Umbilical cord (tissue), 2 donors: ENCODE results near the gene PYGL. TPM values are rescaled to one million over a fixed set of nuclear protein-coding genes. Genes with fewer than 3 reads are reported as not detected.
"Not testable (repeated sequence)": the region's sequence is repeated elsewhere in the genome, so short reads cannot be mapped to it uniquely, and the experiment has no call there.

ENCODE experiments used
- DNase-seq: peaks from one replicate; pipeline ENCODE4 v3.0.0-alpha.2; 2015; ENCODE audit warnings: low spot score
- total RNA-seq: library from RNA; depleted of rRNA; stranded (reverse); fragments of >200 nt; gene quantifications from one replicate; pipeline ENCODE4 v1.2.3, GENCODE V29; 2014; ENCODE audit warnings: low replicate concordance; ENCODE audit not compliant: insufficient read depth

PYGL gene
- 51.0 TPM for total RNA-seq

- DNase-seq, result peak; percentile 81
These were observed at the start of gene PYGL for GRCh38 chr14:50943943-50944646. Gene PYGL (minus strand): TSS chr14:50944483. CDS start chr14:50944403, 80 bp downstream.

GRCh38 chr14:50985859-50986331, 41.6 kb upstream of the PYGL start:
- DNase-seq, result no peak

GRCh38 chr14:50985124-50985858, 41.0 kb upstream of the PYGL start:
- no peak for DNase-seq

DNA sequence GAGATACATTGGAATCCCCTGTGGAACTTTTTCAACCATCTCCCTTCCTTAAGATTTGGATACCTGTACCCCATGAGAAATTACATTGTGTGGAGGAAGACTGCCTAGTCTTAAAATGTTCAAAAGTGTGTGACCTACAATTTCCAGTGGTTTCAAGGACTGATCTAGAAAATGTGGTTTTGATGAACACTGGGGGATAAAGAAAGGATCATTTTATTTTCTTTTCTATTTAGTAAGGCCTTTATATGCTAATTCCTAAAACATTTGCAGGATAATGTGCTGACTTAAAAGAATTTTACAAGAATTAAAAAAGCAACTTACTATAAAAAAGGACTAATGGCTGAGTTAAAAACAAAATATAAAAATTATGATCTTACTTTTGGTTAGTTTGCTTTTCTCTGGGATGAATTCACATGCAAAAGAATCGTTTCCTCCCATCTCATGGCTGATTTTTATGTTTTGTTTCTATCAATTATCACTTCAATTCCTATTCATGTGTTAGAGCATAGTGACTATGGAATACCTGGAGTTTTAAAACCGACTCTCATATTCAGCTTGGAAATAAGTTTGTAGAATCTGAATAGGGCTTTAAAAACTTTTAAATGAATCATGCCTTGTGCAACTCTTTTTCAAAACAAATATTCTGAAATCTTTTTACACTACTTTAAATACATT, 39.9 kb upstream of the PYGL start:
- DNase-seq, result no peak

DNA sequence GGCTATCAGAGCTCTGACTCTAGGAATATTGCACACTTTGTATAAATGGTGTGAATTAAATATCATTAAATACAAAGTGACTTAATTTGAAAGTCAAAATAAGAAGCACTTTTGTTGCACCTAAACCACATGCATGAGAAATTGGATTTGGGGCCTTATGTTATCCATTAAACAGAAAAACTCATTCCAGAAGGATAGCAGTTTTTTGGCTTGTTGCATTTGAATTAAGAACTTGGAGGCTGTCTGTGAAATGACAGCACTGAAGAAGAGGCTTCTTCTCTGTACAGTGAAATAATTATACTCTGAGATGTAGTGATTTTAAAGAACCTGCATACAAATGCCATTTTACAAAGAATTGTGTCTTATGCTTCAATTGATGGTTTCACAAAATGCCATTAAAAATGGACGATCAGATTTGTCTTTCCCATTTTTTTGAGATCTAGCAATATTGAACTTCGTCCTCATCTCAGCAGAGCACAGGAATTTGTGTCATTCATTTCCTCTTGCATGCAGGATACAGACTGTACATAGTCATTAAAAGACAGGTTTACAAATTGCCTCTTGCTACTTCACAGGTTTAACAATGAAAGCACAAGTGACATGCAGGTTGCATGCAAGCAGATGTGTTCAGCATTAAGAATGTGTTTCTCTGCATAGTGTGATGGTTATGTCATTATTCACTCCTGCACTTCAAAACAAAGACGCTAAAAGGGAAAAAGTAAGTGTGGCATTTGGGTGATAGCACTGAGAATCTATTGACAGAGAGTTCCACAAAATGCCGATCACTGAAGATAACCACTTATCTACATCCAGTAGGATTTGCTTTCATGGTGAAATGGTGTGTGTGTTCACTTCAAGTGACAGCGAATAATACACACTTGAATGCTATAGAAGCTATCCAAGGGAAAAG, 35.9 kb upstream of the PYGL start:
- DNase-seq, result no peak

DNA sequence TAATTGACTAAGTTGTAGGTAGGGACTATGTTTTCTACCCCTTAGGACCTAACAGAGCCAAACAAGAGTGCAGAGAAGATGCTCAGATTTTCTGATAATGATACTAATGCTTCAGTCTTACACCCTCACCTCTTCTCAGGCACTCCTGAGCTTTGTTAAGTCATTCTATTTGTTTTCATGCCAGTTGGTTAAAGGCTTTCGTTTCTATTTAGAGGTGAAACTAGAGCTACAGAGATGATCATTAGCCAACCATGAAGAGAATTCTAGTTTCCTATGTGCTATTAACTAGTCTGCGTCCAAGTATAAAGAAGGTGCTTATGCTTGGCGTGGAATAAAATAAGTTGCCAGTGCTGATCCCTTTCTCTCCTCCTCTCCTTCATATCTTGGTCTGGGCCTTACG, 34.6 kb upstream of the PYGL start:
- no peak for DNase-seq

DNA sequence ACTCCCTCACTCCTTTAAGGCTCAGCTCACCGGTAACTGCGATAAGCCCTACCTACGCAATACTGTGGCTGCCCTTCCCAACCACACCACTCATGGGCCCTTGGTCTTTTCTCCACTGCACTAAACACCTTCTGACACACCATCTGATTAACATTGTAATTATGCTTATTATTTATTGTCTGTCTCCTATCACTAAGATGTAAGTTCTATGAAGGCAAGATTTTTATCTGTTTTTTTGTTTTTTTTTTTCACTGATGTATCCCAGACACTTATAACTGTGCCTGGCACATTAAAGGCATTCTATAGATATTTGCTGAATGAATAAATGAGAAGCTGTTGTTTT, 34.2 kb upstream of the PYGL start:
- DNase-seq, result peak; percentile 27

DNA sequence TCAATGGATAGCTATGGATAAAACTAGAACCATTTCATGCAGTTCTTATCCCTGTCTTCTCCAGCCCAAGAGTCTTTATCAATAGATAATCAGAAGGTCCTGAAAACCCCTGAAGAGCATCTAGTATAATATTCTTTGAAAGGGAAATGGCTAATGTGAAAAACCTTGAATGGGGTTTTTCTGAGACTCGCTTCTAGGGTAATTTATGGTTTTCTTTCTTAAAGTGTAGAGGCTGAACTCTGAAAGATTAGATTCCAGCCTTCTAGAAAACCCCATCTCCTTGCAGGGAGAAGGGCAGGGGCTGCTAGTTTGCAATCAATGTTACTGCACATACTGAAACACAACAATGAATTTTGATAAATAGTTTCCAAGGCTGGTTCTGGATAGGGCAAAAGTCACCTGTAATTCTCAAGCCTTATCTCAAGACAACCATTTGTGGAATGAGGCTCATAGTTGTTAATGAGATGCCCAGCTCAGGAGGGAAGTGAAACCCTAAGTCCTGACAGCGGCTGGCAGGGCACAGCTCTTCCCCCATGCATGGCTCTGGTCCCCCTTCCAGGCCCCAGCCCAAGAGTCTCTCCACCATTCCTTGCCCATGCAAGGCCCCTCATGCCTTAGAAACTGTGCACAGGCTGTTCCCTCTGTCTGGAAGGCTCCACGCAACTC, 33.7 kb upstream of the PYGL start:
- DNase-seq, result no peak

DNA sequence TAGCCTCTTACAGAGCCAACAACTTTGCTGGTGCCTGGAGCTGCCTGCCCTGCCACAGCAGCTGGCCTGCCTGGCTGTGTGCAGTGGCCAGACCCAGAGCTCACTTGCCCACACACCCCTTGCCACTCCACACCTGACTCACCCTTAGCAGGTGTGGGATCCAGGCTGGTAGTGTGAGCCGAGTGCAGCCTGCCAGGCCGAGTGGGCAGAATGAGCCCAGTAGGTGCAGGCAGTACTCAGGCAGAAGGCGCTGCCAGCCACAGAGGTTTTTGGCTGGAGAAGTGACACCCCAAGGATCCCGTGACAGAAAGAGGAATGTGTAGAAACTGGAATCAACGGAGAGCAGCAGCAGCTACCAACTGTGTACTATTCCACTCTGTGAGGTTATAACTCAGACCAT, 29.8 kb upstream of the PYGL start:
- DNase-seq, result no peak

DNA sequence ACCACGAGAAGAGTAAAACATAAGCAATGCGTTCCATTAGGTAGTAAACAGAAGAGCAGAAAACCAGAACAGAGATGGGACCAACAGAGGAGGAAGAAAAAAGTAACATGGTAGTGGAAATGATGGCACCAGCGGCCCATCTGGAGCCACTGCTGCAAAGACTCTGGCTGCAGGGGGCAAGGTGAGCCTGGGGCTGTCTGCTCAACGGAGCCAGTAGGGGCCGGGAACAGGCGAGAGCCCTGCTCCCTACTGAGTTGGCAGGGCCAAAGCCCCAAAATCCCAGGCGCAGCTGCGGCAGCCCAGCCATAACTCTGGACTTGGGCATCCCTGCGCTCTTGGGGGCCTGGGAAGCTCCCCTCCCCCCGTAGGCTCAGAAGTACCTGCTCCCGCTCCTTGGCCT, 28.5 kb upstream of the PYGL start:
- no peak for DNase-seq

DNA sequence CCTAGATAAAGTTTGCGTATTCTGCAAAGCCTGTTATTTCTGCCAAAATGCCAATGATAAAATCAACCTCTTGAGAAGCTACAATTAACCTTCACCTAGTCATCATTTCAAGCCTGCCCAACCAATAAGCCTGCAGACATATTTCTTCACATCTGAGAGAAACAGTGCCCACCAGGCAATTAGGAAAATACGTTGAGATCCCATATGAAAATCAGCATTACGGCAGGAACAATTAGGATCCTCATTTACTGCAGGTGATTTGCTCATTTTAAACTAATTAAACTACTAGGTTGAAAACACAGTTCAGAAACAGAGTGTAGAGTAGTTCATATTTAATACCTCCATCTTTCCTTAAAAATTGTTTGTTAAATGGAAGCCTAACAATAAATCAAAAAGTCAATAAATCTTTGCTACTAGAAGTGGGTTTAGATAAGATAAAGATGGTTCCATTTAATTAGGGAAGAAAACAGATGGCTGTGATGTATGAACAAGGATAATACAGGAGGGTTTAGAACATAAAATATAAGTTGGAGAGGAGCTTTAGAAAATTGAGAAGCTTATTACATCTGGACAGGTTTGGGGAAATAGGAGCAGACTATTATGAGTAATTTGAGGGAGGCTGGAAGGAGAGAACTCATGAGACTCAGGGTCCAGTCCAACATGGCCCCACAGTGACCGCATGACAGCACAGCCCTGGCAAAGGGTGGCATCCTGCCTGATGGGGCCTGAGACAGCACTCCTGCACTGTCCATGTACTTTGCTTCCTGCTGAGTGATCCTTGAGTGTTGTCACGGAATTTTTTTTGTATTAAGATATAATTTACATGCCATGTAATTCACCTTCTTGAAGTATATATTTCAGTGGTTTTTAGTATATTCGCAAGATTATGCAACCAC, 26.9 kb upstream of the PYGL start:
- DNase-seq, result no peak

DNA sequence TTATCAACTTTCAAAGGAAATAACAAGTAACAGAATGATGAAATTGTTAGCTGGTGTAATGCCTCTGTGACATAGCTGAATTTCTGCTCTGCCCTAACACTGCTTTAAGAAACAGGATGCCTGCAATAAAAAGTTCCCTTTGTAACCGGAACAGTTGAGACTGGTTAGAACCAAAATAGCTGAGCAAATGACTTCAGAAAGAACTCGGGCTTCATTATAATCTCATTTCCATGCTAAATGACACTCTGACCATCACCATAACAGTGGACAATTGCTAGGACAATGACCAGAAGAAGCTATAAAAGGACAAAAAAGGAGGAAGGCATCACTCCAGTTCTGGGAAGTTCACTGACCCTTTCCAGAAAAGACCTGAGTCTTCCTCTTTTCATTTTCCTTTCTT, 23.5 kb upstream of the PYGL start:
- DNase-seq, result peak; percentile 56

DNA sequence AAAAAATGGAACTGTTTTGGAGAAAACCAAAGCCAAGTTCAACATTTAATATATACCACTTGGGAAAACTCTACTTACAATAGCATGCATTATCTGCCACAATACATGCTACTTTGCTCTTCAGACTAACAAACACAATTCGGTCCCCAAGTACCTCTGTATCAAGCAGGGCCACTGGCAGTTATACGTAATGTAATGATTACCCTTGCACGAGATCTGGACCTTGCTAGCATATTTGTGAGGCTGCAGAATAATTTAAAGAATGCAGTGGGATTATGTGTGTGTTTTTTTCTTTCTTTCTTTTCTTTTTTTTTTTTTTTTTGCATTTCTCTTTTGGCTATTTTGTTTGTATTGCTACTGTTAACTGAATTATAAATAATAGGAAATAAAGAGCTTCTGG, 22.8 kb upstream of the PYGL start:
- DNase-seq, result no peak

GRCh38 chr14:50964683-50965390, 20.6 kb upstream of the PYGL start:
- DNase-seq, result peak; percentile 95

DNA sequence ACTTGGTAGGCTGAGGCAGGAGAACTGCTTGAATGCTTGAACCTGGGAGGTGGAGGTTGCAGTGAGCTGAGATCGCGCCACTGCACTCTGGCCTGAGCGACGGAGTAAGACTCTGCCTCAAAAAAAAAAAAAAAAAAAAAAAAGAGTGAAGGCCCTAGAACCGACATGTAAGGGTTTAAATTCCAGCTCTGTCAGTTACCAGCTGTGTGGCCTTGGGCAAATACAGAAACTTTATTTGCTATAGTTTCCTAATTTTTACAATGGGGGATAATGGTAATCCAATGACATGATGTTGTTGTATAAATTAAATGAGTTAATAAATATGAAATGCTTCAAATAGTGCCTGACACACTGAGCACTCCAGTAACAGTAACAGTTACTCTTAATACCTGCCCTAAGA, 19.6 kb upstream of the PYGL start:
- no peak for DNase-seq

- peak; percentile 88 for DNase-seq
These were observed 17.4 kb upstream of the PYGL start for GRCh38 chr14:50961605-50962221.

DNA sequence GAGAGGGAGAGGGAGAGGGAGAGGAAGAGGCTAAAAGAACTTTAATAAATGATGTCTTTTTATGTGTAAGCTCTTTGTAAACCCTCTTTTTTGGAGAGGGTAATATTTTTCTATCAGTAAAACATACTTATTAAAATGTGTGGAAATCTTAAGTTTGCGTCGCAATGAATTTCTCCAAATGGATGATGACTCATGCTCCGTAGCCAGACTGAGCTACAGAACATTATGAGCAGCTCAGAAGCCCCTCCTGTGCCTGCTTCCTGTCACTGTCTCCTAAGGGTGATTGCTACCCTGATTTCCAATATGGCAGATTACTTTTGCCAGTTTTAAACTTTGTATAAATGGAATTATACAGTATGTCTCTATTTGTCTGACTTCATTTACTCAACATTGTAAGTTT, 13.0 kb upstream of the PYGL start:
- peak; percentile 54 for DNase-seq

GRCh38 chr14:50956421-50956820, 12.1 kb upstream of the PYGL start:
- DNase-seq, result not testable (repeated sequence)
